Cardiac muscle cell (in vitro differentiated cells and primary cell): Measurements from ENCODE around the gene MPST. TPM values are rescaled to one million over a fixed set of nuclear protein-coding genes. Genes with fewer than 3 reads are reported as not detected.
"Not testable (repeated sequence)": the region's sequence is repeated elsewhere in the genome, so short reads cannot be mapped to it uniquely, and the experiment has no call there.

Experiments
- DNase-seq, 2 donors: peaks; one replicate each; pipeline versions ENCODE4 v3.0.0 to v3.0.0-alpha.2; 2010 to 2017; ENCODE audit warnings: low read depth in 1 of 2, low spot score in 1 of 2
- H3K27ac ChIP-seq: fragments of 200-600 bp; sonication (generic); 2 replicates; pipeline ENCODE4 v1.5.1; 2016
- H3K27me3 ChIP-seq: fragments of 200-600 bp; sonication (generic); 2 replicates; pipeline ENCODE4 v1.6.0; 2016; ENCODE audit warnings: control low read depth
- H3K36me3 ChIP-seq: fragments of 200-600 bp; sonication (generic); 2 replicates; pipeline ENCODE4 v1.5.1; 2016; ENCODE audit warnings: control low read depth
- H3K4me1 ChIP-seq: fragments of 200-600 bp; sonication (generic); 2 replicates; pipeline ENCODE4 v1.8.1; 2017; ENCODE audit warnings: low read depth, mild to moderate bottlenecking, mixed run types
- H3K4me3 ChIP-seq: fragments of 200-600 bp; sonication (generic); 2 replicates; pipeline ENCODE4 v1.5.1; 2016; ENCODE audit warnings: mild to moderate bottlenecking
- H3K9me3 ChIP-seq: fragments of 200-600 bp; sonication (generic); 2 replicates; pipeline ENCODE4 v1.5.1; 2017; ENCODE audit warnings: low read depth, mild to moderate bottlenecking, control low read depth
- CTCF ChIP-seq: IDR thresholded peaks from 2 replicates; pipeline ENCODE4 v1.5.1; 2012; ENCODE audit warnings: low read depth, mild to moderate bottlenecking, low read length
- polyA plus RNA-seq: library from polyadenylated mRNA; unstranded; fragments of >200 nt; fragmentation: Nextera tagmentation; extraction: Ambion mirVana; gene quantifications from 2 replicates; pipeline ENCODE4 v1.2.1, GENCODE V29; 2016
- total RNA-seq: library from RNA; depleted of rRNA; stranded (reverse); fragments of >200 nt; gene quantifications from 2 replicates; pipeline ENCODE4 v1.2.3, GENCODE V29; 2016

MPST gene
- total and polyA plus RNA-seq, 2 experiments from 2014 or later = 86.0 to 152 TPM

- Histone ChIP-seq H3K27me3 (peaks cover 50% of the 10 kb centered on the region), H3K4me3 (no peak overlapping the region), H3K4me1 (no peaks in the 10 kb centered on the region), H3K9me3 (no peaks in the 10 kb centered on the region), H3K36me3 (no peaks in the 10 kb centered on the region), H3K27ac (no peak overlapping the region)
- TF ChIP-seq CTCF = no peak
- peak in 1 of 2 donors; percentile 34 for DNase-seq
Observed at GRCh38 chr22:37068859-37069258, 49.3 kb downstream of the MPST start.

GRCh38 chr22:37069319-37069718 lies 49.8 kb downstream of the MPST start:
- H3K4me1 ChIP-seq = no peaks in the 10 kb centered on the region

GRCh38 chr22:37069719-37070118 lies 50.2 kb downstream of the MPST start:
- no peak for TF ChIP-seq CTCF
- H3K36me3 ChIP-seq = no peaks in the 10 kb centered on the region
- no peaks in the 10 kb centered on the region for H3K9me3 ChIP-seq
- no peak for DNase-seq
- no peak overlapping the region for H3K27ac ChIP-seq
- H3K4me3 ChIP-seq = no peak overlapping the region
- H3K27me3 ChIP-seq = peaks cover 58% of the 10 kb centered on the region
- no peaks in the 10 kb centered on the region for H3K4me1 ChIP-seq

More at GRCh38 chr22:37069319-37069718, 49.8 kb downstream of the MPST start:
- Histone ChIP-seq H3K27ac (no peak overlapping the region), H3K27me3 (peaks cover 54% of the 10 kb centered on the region), H3K9me3 (no peaks in the 10 kb centered on the region), H3K36me3 (no peaks in the 10 kb centered on the region), H3K4me3 (no peak overlapping the region)
- TF ChIP-seq CTCF = no peak
- no peak for DNase-seq

GRCh38 chr22:37070334-37070733 lies 50.8 kb downstream of the MPST start:
- Histone ChIP-seq H3K27me3 (peaks cover 65% of the 10 kb centered on the region), H3K36me3 (no peaks in the 10 kb centered on the region), H3K27ac (no peak overlapping the region), H3K9me3 (no peaks in the 10 kb centered on the region), H3K4me1 (no peaks in the 10 kb centered on the region), H3K4me3 (no peak overlapping the region)
- DNase-seq = no peak
- no peak for TF ChIP-seq CTCF

GRCh38 chr22:37070744-37071143 lies 51.2 kb downstream of the MPST start:
- H3K36me3 ChIP-seq = no peaks in the 10 kb centered on the region
- H3K4me3 ChIP-seq = no peak overlapping the region
- H3K27me3 ChIP-seq = peaks cover 68% of the 10 kb centered on the region
- no peaks in the 10 kb centered on the region for H3K9me3 ChIP-seq
- no peaks in the 10 kb centered on the region for H3K4me1 ChIP-seq
- TF ChIP-seq CTCF = no peak
- no peak for DNase-seq
- H3K27ac ChIP-seq = no peak overlapping the region

GRCh38 chr22:37071850-37072592 lies 52.5 kb downstream of the MPST start:
- H3K27me3 ChIP-seq = peaks cover 79% of the 10 kb centered on the region
- DNase-seq, H3K4me1 ChIP-seq, H3K4me3 ChIP-seq, H3K9me3 ChIP-seq, H3K27ac ChIP-seq, H3K36me3 ChIP-seq: not testable (repeated sequence)
